Measurements from ENCODE around the gene ACOT11.

The ACOT11 gene

GRCh38 chr1:54559771-54560231 lies 11.8 kb downstream of the ACOT11 start:
- in situ Hi-C loops (cut with HindIII; ENCODE audit: low sequenced_read_pairs): no loop called here

DNA sequence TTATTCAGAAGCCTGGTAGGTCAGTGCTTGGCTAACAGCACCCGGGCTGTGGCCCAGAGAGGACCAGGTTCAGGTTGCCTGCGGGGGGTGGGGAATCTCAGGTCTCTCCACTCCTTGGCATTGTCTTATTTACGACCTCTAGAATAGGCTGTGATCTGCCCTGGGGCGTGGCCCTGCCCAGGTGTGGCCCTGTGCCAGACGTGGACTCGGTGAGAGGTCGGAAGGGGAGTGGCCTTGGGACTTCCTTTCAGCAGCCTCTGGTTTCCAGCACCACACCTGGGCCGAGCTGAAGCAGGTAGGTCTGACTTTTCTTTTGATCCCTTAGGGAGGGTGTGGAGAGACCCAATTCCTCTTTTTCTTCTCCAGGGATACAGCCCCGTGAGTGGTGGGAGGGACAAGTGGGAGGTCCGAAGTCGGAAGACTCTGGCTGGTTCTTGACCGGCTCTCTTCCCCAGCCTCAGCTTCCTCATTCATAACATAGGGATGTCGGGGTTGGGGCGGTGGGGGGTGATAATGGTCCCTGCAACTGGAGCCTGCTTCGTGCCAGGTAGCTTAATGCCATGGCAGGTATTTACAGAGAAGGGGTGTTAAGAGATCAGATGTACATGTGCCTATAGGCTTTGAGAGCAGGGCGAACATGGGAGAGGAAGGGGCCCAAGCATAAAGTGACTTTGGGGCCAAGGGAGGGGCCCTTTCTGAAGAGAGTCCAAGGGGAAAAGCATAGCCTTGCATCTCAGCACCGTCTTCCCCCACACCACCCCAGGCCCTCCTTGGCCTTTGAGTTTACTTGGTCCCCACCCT lies 16.5 kb downstream of the ACOT11 start:
- in situ Hi-C loops (cut with HindIII; ENCODE audit: low sequenced_read_pairs): no loop called here

GRCh38 chr1:54565113-54565501 lies 17.1 kb downstream of the ACOT11 start:
- in situ Hi-C loops (cut with HindIII; ENCODE audit: low sequenced_read_pairs): no loop called here

GRCh38 chr1:54566438-54567141 lies 18.6 kb downstream of the ACOT11 start:
- in situ Hi-C loops (cut with HindIII; ENCODE audit: low sequenced_read_pairs): no loop called here

GRCh38 chr1:54567961-54568360 lies 19.9 kb downstream of the ACOT11 start:
- in situ Hi-C loops (cut with HindIII; ENCODE audit: low sequenced_read_pairs): no loop called here

DNA sequence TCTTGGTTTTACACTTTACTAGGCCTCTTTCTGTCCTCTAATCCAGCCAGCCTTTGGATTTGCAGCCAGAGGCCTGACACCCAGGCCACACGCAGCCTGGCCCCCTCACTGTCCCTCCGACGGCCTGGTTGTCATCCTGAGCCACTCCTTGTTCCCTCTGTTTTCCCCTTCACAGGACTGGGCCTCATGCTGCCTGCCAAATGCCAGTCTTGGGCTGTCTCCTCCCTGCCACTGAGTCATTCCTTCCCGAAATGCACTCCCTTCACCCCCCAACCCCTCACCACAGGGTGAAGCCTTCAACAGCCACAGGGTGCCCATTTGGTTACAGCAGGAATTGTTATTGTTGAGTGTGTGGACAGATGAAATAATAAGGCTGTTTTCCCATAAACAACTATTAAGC lies 21.3 kb downstream of the ACOT11 start:
- in situ Hi-C loops (cut with HindIII; ENCODE audit: low sequenced_read_pairs): no loop called here

DNA sequence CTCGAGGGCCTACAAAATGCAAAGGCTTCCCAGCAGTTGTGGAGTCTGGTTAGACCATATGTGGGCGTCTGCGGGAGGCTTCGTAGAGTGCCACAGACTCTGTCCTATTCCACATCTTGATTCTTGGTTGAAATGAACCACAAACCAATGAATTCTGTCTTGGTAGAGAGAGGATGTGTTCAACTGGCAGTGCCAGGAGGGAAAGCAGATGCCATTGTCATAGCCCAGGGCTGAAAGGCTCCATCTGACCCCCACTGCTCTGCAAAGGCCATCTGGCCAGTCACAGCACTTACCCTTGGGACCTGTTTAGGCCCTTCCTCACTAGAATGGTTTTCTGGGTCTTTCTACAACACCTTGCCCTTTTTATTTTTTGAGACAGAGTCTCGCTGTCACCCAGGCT lies 22.1 kb downstream of the ACOT11 start:
- in situ Hi-C loops (cut with HindIII; ENCODE audit: low sequenced_read_pairs): no loop called here

GRCh38 chr1:54571326-54571725 lies 23.3 kb downstream of the ACOT11 start:
- in situ Hi-C loops (cut with HindIII; ENCODE audit: low sequenced_read_pairs): no loop called here

DNA sequence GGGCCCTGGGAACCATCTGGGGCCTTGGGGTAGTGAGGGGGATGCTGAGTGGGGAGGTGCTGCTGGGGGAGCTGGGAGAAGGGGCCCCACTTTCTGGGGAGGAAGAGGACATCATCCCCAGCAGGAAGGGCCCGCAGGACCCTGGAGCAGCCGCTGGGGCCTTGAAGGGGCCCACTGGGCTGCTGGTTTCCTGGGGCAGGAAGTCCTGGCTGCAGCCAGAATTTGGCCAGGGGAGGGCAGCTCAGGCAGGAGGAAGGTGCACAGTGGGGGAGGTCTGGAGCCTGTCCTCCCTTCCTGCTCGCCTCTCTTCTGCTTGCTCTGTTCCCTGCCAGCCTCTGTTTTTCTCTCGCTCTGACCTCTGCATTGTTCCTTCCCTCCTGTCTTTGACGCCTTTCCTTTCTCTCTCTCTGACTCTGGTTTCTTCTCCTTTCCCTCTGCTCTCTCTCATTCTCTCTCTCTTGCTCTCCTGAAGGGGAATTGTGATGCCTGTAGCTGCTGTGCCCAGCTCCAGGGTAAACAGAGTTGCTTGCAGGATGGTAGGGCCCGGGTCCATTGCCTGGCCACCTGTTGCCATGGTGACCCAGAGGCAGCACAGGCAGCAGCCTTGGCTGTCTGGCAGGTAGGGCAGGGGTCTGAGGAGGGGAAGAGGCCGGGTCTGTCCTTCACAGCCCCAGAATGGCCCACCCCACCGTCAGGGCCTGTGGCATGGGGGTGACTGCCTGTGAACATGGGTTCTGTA lies 23.9 kb downstream of the ACOT11 start:
- in situ Hi-C loops (cut with HindIII; ENCODE audit: low sequenced_read_pairs): no loop called here

GRCh38 chr1:54572542-54572850 lies 24.5 kb downstream of the ACOT11 start:
- in situ Hi-C loops (cut with HindIII; ENCODE audit: low sequenced_read_pairs): no loop called here

- in situ Hi-C loops (cut with HindIII; ENCODE audit: low sequenced_read_pairs): no loop called here
Observed at GRCh38 chr1:54574158-54574778, 26.2 kb downstream of the ACOT11 start.

DNA sequence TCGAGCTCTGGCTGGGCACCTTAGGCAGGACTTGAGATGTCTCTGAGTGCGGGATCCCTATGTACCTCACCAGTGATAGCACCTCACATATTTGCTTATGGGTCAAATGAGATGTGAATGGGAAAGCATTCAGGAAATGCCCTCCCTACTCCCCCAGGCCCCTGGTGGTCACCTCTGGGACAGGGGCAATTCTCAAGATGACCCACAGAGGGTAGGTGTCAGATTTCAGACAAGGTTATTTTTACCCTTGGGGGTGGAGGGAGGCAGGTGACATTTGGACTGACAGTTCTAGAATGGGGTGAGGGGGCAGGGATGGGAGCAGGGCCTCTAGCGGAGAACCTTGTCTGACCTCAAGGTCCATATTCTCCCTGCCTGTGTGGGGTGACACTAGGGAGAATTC lies 27.1 kb downstream of the ACOT11 start:
- in situ Hi-C loops (cut with HindIII; ENCODE audit: low sequenced_read_pairs): no loop called here

GRCh38 chr1:54575605-54576290 lies 27.7 kb downstream of the ACOT11 start:
- in situ Hi-C loops (cut with HindIII; ENCODE audit: low sequenced_read_pairs): no loop called here

GRCh38 chr1:54577612-54578011 lies 29.6 kb downstream of the ACOT11 start:
- in situ Hi-C loops (cut with HindIII; ENCODE audit: low sequenced_read_pairs): no loop called here

- in situ Hi-C loops (cut with HindIII; ENCODE audit: low sequenced_read_pairs): no loop called here
Observed at GRCh38 chr1:54579337-54579781, 31.3 kb downstream of the ACOT11 start.

GRCh38 chr1:54580856-54581550 lies 33.0 kb downstream of the ACOT11 start:
- in situ Hi-C loops (cut with HindIII; ENCODE audit: low sequenced_read_pairs): no loop called here

GRCh38 chr1:54581621-54582035 lies 33.6 kb downstream of the ACOT11 start:
- in situ Hi-C loops (cut with HindIII; ENCODE audit: low sequenced_read_pairs): no loop called here

- in situ Hi-C loops (cut with HindIII; ENCODE audit: low sequenced_read_pairs): no loop called here
Observed at GRCh38 chr1:54582566-54583306, 34.7 kb downstream of the ACOT11 start.

GRCh38 chr1:54583307-54583686 lies 35.3 kb downstream of the ACOT11 start:
- in situ Hi-C loops (cut with HindIII; ENCODE audit: low sequenced_read_pairs): no loop called here

All from endothelial cell of hepatic sinusoid (primary cell).